Osteoblast (primary cell): ENCODE results near the gene SEC61A2. TPM values are rescaled to one million over a fixed set of nuclear protein-coding genes. Genes with fewer than 3 reads are reported as not detected.

Experiments used
- DNase-seq: peaks from one replicate; pipeline ENCODE4 v3.0.0; 2011; ENCODE audit warnings: low spot score, mixed read lengths; ENCODE audit not compliant: insufficient read length; ENCODE audit errors: missing footprints
- H2AFZ ChIP-seq: 2 replicates; pipeline ENCODE4 v1.6.0; 2011; ENCODE audit warnings: mild to moderate bottlenecking, low read length
- H3K27ac ChIP-seq: 2 replicates; pipeline ENCODE4 v1.5.1; 2011; ENCODE audit warnings: mild to moderate bottlenecking, low read depth, low read length, moderate library complexity
- H3K27me3 ChIP-seq: 2 replicates; pipeline ENCODE4 v1.6.0; 2012; ENCODE audit warnings: mild to moderate bottlenecking, control low read depth, inconsistent platforms, low read length, moderate library complexity; ENCODE audit not compliant: insufficient read depth
- H3K36me3 ChIP-seq: 2 replicates; pipeline ENCODE4 v1.5.1; 2011; ENCODE audit warnings: mild to moderate bottlenecking, low read length, control low read depth, moderate library complexity; ENCODE audit not compliant: insufficient read depth
- H3K4me1 ChIP-seq: 2 replicates; pipeline ENCODE4 v1.5.1; 2011; ENCODE audit warnings: mild to moderate bottlenecking, low read length, control low read depth, moderate library complexity; ENCODE audit not compliant: insufficient read depth
- H3K4me2 ChIP-seq: 2 replicates; pipeline ENCODE4 v1.6.0; 2011; ENCODE audit warnings: mild to moderate bottlenecking, low read length; ENCODE audit not compliant: insufficient read depth
- H3K4me3 ChIP-seq: fragments of 200-600 bp; sonication (generic); 3 replicates; pipeline ENCODE4 v1.5.1; 2012; ENCODE audit warnings: mild to moderate bottlenecking, low read length, inconsistent platforms; ENCODE audit not compliant: insufficient read depth
- H3K79me2 ChIP-seq: 2 replicates; pipeline ENCODE4 v1.6.0; 2012; ENCODE audit warnings: mild to moderate bottlenecking, low read length, control low read depth, inconsistent platforms; ENCODE audit not compliant: insufficient read depth
- H3K9me3 ChIP-seq: 2 replicates; pipeline ENCODE4 v1.5.1; 2011; ENCODE audit warnings: low read depth, low read length, control low read depth
- H4K20me1 ChIP-seq: 2 replicates; pipeline ENCODE4 v1.6.0; 2012; ENCODE audit warnings: mild to moderate bottlenecking, low read length, control low read depth; ENCODE audit not compliant: insufficient read depth
- CTCF ChIP-seq: IDR thresholded peaks from 2 replicates; pipeline ENCODE4 v1.5.1; 2011; ENCODE audit warnings: mild to moderate bottlenecking, low read depth, low read length, moderate library complexity; ENCODE audit errors: extremely low read depth
- total RNA-seq: library from RNA; depleted of rRNA; stranded (reverse); fragments of >200 nt; gene quantifications from 2 replicates; pipeline ENCODE4 v1.2.3, GENCODE V29; 2012

SEC61A2 gene
- total RNA-seq, 1 donor = 9.4 TPM

GRCh38 chr10:12103802-12104201, 25.7 kb upstream of the SEC61A2 start:
- Histone ChIP-seq H3K27me3 (no peaks in the 10 kb centered on the region), H3K9me3 (no peaks in the 10 kb centered on the region), H3K4me3 (no peak overlapping the region), H3K4me2 (no peak overlapping the region), H3K79me2 (no peaks in the 10 kb centered on the region), H4K20me1 (no peaks in the 10 kb centered on the region), H2AFZ (no peak overlapping the region), H3K27ac (no peak overlapping the region), H3K36me3 (peaks cover 21% of the 10 kb centered on the region), H3K4me1 (no peaks in the 10 kb centered on the region)
- DNase-seq = peak; percentile 10
- TF ChIP-seq CTCF = no peak

DNA sequence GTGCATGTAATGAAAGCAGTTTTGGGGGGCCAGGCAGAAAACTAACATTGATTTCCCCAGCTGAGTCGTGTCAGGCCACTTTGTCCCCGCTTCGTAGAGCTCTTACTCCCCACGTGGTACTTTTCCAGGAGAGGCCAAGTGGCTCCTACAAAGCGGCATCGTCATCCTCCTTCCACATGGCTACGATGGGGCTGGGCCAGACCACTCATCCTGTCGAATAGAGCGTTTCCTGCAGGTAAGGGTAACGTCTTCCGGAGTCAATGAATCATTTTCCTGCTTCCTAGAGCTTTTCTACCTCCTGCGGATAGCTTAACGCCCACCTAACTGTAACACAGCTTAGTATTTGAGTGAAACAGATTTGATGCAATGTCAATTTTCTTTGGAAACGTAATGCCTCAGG, 21.7 kb upstream of the SEC61A2 start:
- H3K4me1 ChIP-seq = no peaks in the 10 kb centered on the region
- no peak for TF ChIP-seq CTCF
- no peaks in the 10 kb centered on the region for H4K20me1 ChIP-seq
- no peak overlapping the region for H3K27ac ChIP-seq
- H3K27me3 ChIP-seq = no peaks in the 10 kb centered on the region
- H3K79me2 ChIP-seq = no peaks in the 10 kb centered on the region
- no peaks in the 10 kb centered on the region for H3K9me3 ChIP-seq
- DNase-seq = peak; percentile 47
- no peak overlapping the region for H2AFZ ChIP-seq
- H3K36me3 ChIP-seq = peaks cover 14% of the 10 kb centered on the region
- H3K4me2 ChIP-seq = no peak overlapping the region
- no peak overlapping the region for H3K4me3 ChIP-seq

DNA sequence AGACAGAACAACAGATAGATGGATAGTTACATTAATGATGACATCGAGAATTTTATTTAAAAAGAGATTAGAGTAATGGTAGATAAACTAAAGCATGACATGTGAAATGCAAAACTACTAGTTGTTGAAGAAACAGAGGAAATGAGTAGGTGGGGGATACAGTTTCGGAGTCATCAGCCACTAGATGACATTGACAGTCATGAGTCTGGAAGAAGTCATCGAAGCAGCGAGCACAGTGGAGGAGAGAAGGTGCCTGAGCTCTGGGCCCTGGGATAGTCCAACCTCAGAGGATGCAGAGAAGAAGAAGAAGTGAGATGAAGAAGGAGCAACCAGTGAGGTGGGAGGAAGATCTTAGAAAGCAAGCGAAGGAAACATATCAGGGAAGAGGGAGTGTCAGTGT, 20.2 kb upstream of the SEC61A2 start:
- H4K20me1 ChIP-seq = no peaks in the 10 kb centered on the region
- H2AFZ ChIP-seq = no peak overlapping the region
- no peaks in the 10 kb centered on the region for H3K9me3 ChIP-seq
- no peaks in the 10 kb centered on the region for H3K4me1 ChIP-seq
- no peak overlapping the region for H3K4me2 ChIP-seq
- no peak for DNase-seq
- no peaks in the 10 kb centered on the region for H3K27me3 ChIP-seq
- no peak for TF ChIP-seq CTCF
- no peaks in the 10 kb centered on the region for H3K79me2 ChIP-seq
- H3K4me3 ChIP-seq = no peak overlapping the region
- peaks cover 22% of the 10 kb centered on the region for H3K36me3 ChIP-seq
- no peak overlapping the region for H3K27ac ChIP-seq

- H2AFZ ChIP-seq = no peak overlapping the region
- H3K4me3 ChIP-seq = no peak overlapping the region
- no peak overlapping the region for H3K4me2 ChIP-seq
- H3K9me3 ChIP-seq = no peaks in the 10 kb centered on the region
- no peak for DNase-seq
- no peaks in the 10 kb centered on the region for H4K20me1 ChIP-seq
- no peaks in the 10 kb centered on the region for H3K4me1 ChIP-seq
- H3K79me2 ChIP-seq = no peaks in the 10 kb centered on the region
- H3K27me3 ChIP-seq = no peaks in the 10 kb centered on the region
- H3K36me3 ChIP-seq = peaks cover 17% of the 10 kb centered on the region
- no peak overlapping the region for H3K27ac ChIP-seq
- no peak for TF ChIP-seq CTCF
These were observed 17.9 kb upstream of the SEC61A2 start for GRCh38 chr10:12111528-12111927.
